GM18498 (cell line): ENCODE data around the gene ARL8B.
A peak's percentile ranks its signal among the peaks of the same experiment; 100 is the strongest.

Experiments
- ATAC-seq: cut with Tn5 transposase; IDR thresholded peaks from one replicate; pipeline ENCODE4 v1.9.1; 2021; ENCODE audit warnings: mild to moderate bottlenecking, moderate library complexity; ENCODE audit not compliant: unreplicated experiment

ARL8B gene

GRCh38 chr3:5186089-5186857 is 64.2 kb downstream of the ARL8B start:
- peak; percentile 13 for ATAC-seq

- no peak for ATAC-seq
Measured at GRCh38 chr3:5186858-5187155, 64.7 kb downstream of the ARL8B start.

- ATAC-seq = peak; percentile 86
Measured at GRCh38 chr3:5187156-5187919, 65.2 kb downstream of the ARL8B start, which contains the start of gene EDEM1. Gene EDEM1 (plus strand): TSS chr3:5187707. CDS start chr3:5187806, 99 bp downstream.

- ATAC-seq = peak; percentile 18
Measured at GRCh38 chr3:5187920-5188418, 65.9 kb downstream of the ARL8B start.

- ATAC-seq = no peak
Measured at GRCh38 chr3:5188419-5189221, 66.5 kb downstream of the ARL8B start.

GRCh38 chr3:5190147-5190791 is 68.2 kb downstream of the ARL8B start:
- ATAC-seq = no peak

- ATAC-seq = no peak
Measured at GRCh38 chr3:5191555-5192304, 69.6 kb downstream of the ARL8B start.

GRCh38 chr3:5192571-5193365 is 70.7 kb downstream of the ARL8B start:
- ATAC-seq = no peak

GRCh38 chr3:5194341-5194740 is 72.2 kb downstream of the ARL8B start:
- no peak for ATAC-seq

- ATAC-seq = peak; percentile 43
Measured at GRCh38 chr3:5194801-5195509, 72.9 kb downstream of the ARL8B start.

- ATAC-seq = no peak
Measured at GRCh38 chr3:5195605-5196004, 73.5 kb downstream of the ARL8B start.

- ATAC-seq = no peak
Measured at GRCh38 chr3:5197022-5197421, 74.9 kb downstream of the ARL8B start.

GRCh38 chr3:5197470-5198312 is 75.6 kb downstream of the ARL8B start:
- peak; percentile 63 for ATAC-seq

- no peak for ATAC-seq
Measured at GRCh38 chr3:5198313-5198677, 76.2 kb downstream of the ARL8B start.

GRCh38 chr3:5198986-5199731 is 77.1 kb downstream of the ARL8B start:
- ATAC-seq = peak; percentile 37

GRCh38 chr3:5201536-5201935 is 79.4 kb downstream of the ARL8B start:
- ATAC-seq = no peak

- ATAC-seq = no peak
Measured at GRCh38 chr3:5202222-5202621, 80.1 kb downstream of the ARL8B start.
